Stimulated activated CD4-positive, alpha-beta T cell treated with anti-CD3 and anti-CD28 coated beads, Interleukin-2, amount 100 ng/mL, for 48 hours (primary cell): ENCODE data around the gene TAF12.
A peak's percentile ranks its signal among the peaks of the same experiment; 100 is the strongest.
"Not testable (repeated sequence)": the region's sequence is repeated elsewhere in the genome, so short reads cannot be mapped to it uniquely, and the experiment has no call there.

ENCODE experiments used
- DNase-seq, 2 donors: peaks; one replicate each; pipeline ENCODE4 v3.0.0-alpha.2; 2020

The TAF12 gene, protein sequence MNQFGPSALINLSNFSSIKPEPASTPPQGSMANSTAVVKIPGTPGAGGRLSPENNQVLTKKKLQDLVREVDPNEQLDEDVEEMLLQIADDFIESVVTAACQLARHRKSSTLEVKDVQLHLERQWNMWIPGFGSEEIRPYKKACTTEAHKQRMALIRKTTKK

GRCh38 chr1:28642847-28643635 is at the start of gene TAF12:
Gene TAF12, minus strand, starts transcription at chr1:28643067. Its CDS starts 20,986 bp downstream, at chr1:28622081.
- peak; percentile 88 to 90 for DNase-seq

DNA sequence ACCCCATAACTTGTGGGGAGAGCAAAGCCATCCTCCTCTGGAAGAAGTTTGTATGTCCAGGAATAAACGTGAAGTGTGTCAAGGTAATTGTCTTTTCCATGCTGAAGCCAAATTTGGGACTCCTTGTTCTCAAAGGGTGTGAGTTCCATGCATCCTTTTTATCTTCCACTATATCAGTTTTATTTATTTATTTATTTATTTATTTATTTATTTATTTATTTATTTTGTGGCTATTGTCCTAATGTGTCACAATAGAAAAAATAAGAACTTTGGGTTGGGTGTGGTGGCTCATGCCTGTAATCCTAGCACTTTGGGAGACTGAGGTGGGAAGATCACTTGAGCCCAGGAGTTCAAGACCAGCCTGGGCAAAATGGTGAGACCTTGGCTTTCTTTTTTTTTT is 48.8 kb upstream of the TAF12 start:
- not testable (repeated sequence) for DNase-seq

DNA sequence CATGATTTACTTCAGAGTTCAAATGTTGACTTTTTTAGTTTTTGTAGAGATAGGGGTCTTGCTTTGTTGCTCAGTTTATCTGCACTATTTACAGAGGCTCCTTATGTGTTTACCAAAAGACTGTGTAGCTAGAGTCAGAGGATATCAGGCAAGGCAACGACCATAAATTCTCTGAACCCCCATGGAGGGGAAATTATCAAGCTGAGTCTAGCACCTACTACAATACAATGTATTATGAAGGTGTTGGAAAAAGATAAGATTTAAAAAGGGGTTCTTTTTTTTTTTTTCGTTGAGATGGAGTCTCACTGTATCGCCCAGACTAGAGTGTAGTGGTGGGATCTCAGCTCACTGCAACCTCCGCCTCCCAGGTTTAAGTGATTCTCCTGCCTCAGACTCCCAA is 42.1 kb upstream of the TAF12 start:
- DNase-seq, result no peak

DNA sequence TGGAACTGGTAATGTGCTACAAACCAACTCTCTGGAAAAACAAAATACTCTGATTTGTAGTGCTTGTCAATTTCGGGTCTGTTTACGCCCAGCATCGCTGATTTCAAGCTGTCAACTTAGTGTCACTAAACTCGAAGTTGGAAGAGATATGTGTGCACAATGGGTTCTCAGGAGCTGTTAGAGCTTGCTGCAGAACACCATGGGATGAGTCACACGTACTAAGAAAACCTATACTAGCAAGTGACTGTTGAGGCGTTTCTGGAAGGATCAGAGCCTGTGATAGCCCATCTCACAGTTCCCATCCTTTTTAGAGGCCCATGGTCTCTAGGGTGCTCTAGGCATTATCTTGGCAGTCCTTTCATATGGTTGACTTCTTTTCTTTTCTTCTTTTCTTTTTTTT is 40.0 kb upstream of the TAF12 start:
- no peak for DNase-seq

DNA sequence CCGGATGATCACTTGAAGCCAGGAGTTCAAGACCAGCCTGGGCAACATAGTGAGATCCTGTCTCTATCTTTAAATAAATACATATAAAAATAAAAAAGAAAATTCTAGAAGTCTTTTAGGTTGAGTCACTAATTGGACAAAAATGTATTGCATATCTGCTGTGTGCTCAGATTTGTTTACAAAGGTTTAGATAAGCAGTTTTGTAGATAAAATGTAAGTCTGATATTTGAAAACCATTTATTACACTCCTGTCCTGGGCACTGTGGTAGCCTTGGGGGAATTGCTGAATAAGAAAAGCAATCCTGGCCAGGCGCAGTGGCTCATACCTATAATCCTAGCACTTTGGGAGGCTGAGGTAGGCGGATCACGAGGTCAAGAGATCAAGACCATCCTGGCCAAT is 37.3 kb upstream of the TAF12 start:
- DNase-seq, result no peak

DNA sequence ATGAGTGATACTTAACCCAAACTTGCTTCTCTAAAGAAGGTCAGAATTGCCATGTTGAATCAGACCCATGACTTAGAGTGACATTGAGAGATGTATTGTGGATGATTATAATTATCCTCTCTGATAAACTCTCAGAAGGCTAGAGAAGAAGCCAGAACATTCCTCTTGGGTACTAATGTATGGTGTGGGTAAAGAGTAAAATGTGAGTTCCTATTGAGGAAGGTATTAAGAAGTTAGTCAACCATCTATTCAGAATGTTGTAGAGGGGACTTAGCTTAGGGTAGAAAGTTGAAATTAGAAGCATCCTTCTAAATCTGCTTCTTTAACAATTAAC is 33.0 kb upstream of the TAF12 start:
- no peak for DNase-seq

DNA sequence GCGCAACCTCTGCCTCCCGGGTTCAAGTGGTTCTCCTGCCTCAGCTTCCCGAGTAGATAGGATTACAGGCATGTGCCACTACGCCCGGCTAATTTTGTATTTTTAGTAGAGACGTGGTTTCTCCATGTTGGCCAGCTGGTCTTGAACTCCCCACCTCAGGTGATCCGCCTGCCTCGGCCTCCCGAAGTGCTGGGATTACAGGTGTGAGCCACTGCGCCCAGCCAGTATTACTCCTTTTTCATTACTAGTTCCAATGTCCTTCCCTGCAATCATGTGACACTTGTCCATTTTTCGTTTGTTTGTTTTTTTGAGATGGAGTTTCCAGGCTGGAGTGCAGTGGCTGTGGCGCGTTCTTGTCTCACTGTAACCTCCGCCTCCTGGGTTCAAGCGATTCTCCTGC is 30.1 kb upstream of the TAF12 start:
- not testable (repeated sequence) for DNase-seq

DNA sequence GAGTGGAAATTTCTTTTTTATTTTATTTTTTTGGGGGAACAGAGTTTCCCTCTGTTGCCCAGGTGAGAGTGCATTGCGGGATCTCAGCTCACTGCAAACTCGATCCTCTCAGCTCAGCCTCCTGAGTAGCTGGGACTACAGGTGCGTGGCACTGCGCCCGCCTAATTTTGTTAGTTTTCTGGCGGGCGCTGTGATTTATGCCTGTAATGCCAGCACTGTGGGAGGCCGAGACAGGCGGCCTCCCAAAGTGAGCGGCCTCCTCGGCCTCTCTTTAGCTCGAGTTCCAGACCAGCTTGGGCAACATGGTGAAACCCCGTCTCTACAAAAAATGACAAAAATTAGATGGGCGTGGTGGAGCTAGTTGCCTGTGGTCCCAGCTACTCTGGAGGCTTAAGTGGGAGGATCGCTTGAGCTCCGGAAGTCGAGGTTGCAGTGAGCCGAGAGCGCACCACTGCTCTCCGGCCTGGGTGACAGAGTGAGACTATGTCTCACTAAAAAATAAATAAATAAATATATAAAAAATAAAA is 28.4 kb upstream of the TAF12 start:
- no peak for DNase-seq

GRCh38 chr1:28668956-28669723 is 26.3 kb upstream of the TAF12 start:
- peak; percentile 41 to 47 for DNase-seq

DNA sequence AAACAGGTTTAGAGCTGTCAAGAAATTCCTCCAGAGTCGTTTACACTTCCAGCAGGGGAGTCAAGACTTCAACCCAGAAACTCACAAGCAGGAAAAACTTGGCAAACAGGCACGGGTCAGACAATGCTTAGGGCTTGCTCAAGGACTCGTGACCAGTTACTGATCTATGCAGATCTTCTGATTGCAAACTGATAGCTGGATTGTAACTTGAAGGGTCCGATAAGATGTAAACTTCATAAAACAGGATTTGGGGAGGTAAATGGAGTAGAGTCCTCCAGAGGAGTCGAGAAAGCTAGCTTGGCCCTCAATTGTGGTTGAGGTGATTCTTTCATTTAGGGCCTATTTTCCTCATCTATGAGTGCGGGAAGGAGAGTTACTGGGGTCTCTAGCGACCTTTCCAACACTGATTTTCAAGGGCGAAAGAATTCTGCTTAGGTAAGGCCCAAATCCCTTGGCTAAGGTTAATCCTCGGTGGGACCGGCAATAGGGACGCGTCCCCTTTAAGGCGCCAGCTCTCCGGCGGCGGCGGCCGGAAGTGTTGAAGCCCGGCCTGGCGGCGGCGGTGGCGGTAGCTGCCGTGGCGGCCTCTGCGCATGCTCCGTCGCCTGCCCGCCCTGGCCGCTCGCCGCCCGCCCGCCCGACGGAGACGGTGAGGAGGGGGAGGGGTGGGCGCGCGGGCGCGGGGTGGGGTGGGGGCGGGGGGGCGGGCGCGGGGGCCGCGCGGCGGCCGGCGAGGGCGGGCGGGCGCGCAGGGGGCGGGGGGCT is 25.5 kb upstream of the TAF12 start, which contains the start of gene GMEB1:
Gene GMEB1 (plus strand): TSS at position 594 of the 765 bp plus-strand sequence. CDS start 14,829 bp downstream, outside the sequence.
- DNase-seq, result peak; percentile 77 to 80

GRCh38 chr1:28666806-28667205 is 23.9 kb upstream of the TAF12 start:
- no peak for DNase-seq

DNA sequence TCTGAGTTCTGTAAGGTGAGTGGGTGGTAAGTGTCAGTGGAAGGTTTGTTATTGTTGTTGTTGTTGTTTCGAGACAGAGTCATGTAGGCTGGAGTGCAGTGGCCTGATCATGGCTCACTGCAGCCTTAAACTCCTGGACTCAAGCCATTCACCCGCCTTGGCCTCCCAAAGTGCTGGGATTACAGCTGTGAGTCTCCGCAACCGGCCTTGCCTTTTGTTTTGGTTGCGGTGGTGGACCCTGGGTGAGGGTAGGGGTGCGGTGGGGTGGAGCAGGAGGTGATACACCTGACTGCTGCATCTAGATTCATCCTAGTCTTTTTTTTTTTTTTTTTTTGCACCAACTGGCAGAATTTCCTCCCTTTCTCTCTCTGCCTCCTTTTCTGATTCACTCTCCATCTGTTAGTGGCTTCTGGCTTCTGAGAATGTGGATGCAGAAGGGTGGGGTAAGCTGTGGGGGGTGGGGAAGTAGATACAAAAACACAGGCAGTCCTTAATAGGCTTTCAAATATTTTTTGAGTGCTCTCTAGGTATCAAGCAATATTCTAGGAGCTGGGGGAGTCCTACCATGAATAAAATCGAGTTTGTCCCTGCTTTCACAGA is 21.1 kb upstream of the TAF12 start:
- DNase-seq, result no peak

DNA sequence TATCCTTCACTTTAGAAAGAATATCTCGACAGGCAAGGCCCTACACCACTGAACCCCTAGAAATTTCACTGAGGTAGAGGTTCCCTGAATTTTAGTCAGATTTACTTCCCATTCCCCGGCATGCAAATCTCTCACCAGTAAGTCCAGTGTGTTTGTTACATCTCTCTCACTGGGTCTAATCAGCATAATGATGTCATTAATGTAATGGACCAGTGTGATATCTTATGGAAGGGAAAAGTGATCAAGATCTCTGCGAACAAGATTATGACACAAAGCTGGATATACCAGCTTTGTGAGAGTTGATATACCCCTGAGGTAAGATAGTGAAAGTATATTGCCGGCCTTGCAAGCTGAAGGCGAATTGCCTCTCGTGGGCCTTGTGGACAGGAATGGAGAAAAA is 13.5 kb upstream of the TAF12 start:
- DNase-seq, result no peak

- DNase-seq, result not testable (repeated sequence)
These were observed 12.8 kb upstream of the TAF12 start for GRCh38 chr1:28655448-28656311.

- DNase-seq, result not testable (repeated sequence)
These were observed 11.0 kb upstream of the TAF12 start for GRCh38 chr1:28653870-28654269.

DNA sequence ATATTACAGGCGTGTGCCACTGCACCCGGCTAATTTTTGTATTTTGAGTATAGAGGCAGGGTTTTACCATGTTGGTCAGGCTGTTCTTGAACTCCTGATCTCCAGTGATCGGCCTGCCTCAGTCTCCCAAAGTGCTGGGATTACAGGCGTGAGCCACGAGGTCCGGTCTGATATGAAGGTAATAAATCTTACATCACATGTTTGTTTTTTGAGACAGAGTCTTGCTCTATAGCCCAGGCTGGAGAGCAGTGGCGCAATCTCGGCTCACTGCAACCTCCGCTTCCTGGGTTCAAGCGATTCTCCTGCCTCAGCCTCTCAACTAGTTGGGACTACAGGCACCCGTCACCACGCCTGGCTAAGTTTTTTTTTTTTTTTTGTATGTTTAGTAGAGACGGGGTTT is 10.2 kb upstream of the TAF12 start:
- not testable (repeated sequence) for DNase-seq

- DNase-seq, result peak; percentile 84 to 86
These were observed 5.8 kb upstream of the TAF12 start, which contains the start of gene RNU11 for GRCh38 chr1:28648474-28649198. Gene RNU11, plus strand, starts transcription at chr1:28648600.

DNA sequence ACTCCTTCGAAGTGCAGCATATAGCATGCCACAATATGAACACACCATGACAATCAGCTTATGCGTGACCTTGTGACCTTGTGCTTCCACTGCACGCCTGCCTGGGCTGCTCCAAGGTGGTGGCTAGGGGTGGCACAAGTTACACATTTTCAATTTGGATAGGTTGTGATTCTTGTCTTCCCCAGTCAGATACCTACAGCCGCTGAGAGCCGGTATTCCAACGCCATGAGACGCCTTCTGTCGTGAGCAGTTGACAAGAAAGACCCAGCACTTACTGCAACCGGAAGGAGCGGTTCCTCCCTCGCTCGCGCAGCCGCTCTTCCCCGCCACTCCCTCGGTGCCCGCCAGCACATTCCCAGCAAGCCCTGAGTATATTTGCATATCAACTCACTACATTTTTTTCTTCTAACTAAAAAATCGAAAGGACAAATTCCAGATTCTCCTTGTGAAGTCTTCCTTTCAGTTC is 5.2 kb upstream of the TAF12 start:
- peak; percentile 71 to 78 for DNase-seq

DNA sequence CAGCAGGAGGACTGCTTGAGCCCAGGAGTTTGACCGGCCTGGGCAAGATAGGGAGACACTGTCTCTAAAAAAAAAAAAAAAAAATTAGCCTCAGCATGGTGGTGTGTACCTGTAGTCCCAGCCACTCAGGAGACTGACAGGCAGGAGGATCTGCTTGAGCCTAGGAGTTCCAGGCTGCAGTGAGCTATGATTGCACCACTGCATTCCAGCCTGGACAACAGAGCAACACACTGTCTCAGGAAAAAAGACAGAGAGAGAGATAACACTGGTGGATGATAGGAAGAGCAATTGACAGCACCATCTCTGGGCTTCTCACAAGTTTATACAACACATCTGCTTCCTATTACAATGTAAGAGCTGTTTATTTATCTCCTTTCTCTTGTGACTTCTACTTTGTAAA is 3.2 kb upstream of the TAF12 start:
- no peak for DNase-seq

DNA sequence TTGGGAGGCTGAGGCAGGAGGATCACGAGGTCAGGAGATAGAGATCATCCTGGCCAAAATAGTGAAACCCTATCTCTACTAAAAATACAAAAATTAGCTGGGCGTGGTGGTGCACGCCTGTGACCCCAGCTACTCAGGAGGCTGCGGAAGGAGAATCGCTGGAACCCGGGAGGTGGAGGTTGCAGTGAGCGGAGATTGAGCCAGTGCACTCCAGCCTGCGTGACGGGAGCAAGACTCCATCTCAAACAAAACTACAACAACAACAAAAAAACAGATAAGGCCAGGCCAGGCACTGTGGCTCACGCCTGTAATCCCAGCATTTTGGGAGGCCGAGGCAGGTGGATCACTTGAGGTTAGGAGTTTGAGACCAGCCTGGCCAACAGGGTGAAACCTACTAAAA is 2.5 kb upstream of the TAF12 start:
- not testable (repeated sequence) for DNase-seq
